ENCODE measurements around the gene CA9.

GRCh38 chr9:35714579-35715252, 41.0 kb downstream of the CA9 start:
- TF ChIP-seq, protein P1, sequence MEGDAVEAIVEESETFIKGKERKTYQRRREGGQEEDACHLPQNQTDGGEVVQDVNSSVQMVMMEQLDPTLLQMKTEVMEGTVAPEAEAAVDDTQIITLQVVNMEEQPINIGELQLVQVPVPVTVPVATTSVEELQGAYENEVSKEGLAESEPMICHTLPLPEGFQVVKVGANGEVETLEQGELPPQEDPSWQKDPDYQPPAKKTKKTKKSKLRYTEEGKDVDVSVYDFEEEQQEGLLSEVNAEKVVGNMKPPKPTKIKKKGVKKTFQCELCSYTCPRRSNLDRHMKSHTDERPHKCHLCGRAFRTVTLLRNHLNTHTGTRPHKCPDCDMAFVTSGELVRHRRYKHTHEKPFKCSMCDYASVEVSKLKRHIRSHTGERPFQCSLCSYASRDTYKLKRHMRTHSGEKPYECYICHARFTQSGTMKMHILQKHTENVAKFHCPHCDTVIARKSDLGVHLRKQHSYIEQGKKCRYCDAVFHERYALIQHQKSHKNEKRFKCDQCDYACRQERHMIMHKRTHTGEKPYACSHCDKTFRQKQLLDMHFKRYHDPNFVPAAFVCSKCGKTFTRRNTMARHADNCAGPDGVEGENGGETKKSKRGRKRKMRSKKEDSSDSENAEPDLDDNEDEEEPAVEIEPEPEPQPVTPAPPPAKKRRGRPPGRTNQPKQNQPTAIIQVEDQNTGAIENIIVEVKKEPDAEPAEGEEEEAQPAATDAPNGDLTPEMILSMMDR (conservative IDR thresholded peaks at IDR 0.05) = no peak
- no peak for TF ChIP-seq EZH2 (IDR thresholded peaks at IDR 0.05; ENCODE audit: low read depth)
